Dermis microvascular lymphatic vessel endothelial cell (primary cell): ENCODE measurements around the gene C1QL1. TPM values are rescaled to one million over a fixed set of nuclear protein-coding genes. Genes with fewer than 3 reads are reported as not detected.
A peak's percentile ranks its signal among the peaks of the same experiment; 100 is the strongest.

ENCODE experiments used
- DNase-seq, 2 donors: peaks; one replicate each; pipeline versions ENCODE4 v3.0.0 to v3.0.0-alpha.2; 2010; ENCODE audit warnings: low read depth in 2 of 2
- total RNA-seq: library from RNA; depleted of rRNA; stranded (reverse); fragments of >200 nt; gene quantifications from 2 replicates; pipeline ENCODE4 v1.2.1, GENCODE V29; 2014

The C1QL1 gene
- under 0.01 and 0.13 TPM in 2 replicates for total RNA-seq

GRCh38 chr17:44968225-44969143 lies at the start of gene C1QL1:
Gene C1QL1, minus strand, starts transcription at chr17:44968303. Its CDS starts 255 bp downstream, at chr17:44968048.
- DNase-seq = peak in 1 of 2 donors; percentile 89

- DNase-seq = peak in 1 of 2 donors; percentile 14
Measured at GRCh38 chr17:45016823-45017222, 48.7 kb upstream of the C1QL1 start.

- DNase-seq = no peak
Measured at GRCh38 chr17:45016237-45016636, 48.1 kb upstream of the C1QL1 start.

GRCh38 chr17:45013021-45013997 lies 45.2 kb upstream of the C1QL1 start:
- no peak for DNase-seq

GRCh38 chr17:45011767-45012166 lies 43.7 kb upstream of the C1QL1 start:
- DNase-seq = no peak

- no peak for DNase-seq
Measured at GRCh38 chr17:45009676-45010467, 41.8 kb upstream of the C1QL1 start.

GRCh38 chr17:45008216-45008615 lies 40.1 kb upstream of the C1QL1 start:
- no peak for DNase-seq

- no peak for DNase-seq
Measured at GRCh38 chr17:45006927-45007461, 38.9 kb upstream of the C1QL1 start.

GRCh38 chr17:45005700-45006099 lies 37.6 kb upstream of the C1QL1 start:
- DNase-seq = no peak

GRCh38 chr17:45004388-45004787 lies 36.3 kb upstream of the C1QL1 start:
- DNase-seq = no peak

- DNase-seq = no peak
Measured at GRCh38 chr17:45003877-45004276, 35.8 kb upstream of the C1QL1 start.

- DNase-seq = no peak
Measured at GRCh38 chr17:45001310-45001709, 33.2 kb upstream of the C1QL1 start.

GRCh38 chr17:44999433-44999832 lies 31.3 kb upstream of the C1QL1 start:
- no peak for DNase-seq

- DNase-seq = no peak
Measured at GRCh38 chr17:44998646-44999045, 30.5 kb upstream of the C1QL1 start.

GRCh38 chr17:44997733-44998520 lies 29.8 kb upstream of the C1QL1 start:
- no peak for DNase-seq

GRCh38 chr17:44996304-44996703 lies 28.2 kb upstream of the C1QL1 start:
- DNase-seq = no peak

- no peak for DNase-seq
Measured at GRCh38 chr17:44995436-44996001, 27.4 kb upstream of the C1QL1 start.

- no peak for DNase-seq
Measured at GRCh38 chr17:44992242-44992939, 24.3 kb upstream of the C1QL1 start.

- DNase-seq = peak in 1 of 2 donors; percentile 33
Measured at GRCh38 chr17:44990994-44991393, 22.9 kb upstream of the C1QL1 start.
